GM21723 (cell line): ENCODE data around the gene TAS2R3.
"Not testable (repeated sequence)": the region's sequence is repeated elsewhere in the genome, so short reads cannot be mapped to it uniquely, and the experiment has no call there.

Experiments
- ATAC-seq: cut with Tn5 transposase; IDR thresholded peaks from one replicate; pipeline ENCODE4 v1.9.1; 2021; ENCODE audit warnings: mild to moderate bottlenecking, moderate library complexity; ENCODE audit not compliant: unreplicated experiment

The TAS2R3 gene

GRCh38 chr7:141763797-141764196, at the start of gene TAS2R3:
Gene TAS2R3 (plus strand): TSS chr7:141764097. CDS start chr7:141764159, 62 bp downstream.
- ATAC-seq = no peak

- ATAC-seq = no peak
These were observed 49.3 kb upstream of the TAS2R3 start for GRCh38 chr7:141714571-141714970.

GRCh38 chr7:141715018-141715417, 48.9 kb upstream of the TAS2R3 start:
- ATAC-seq = no peak

- ATAC-seq = no peak
These were observed 47.9 kb upstream of the TAS2R3 start for GRCh38 chr7:141715794-141716689.

- ATAC-seq = no peak
These were observed 46.4 kb upstream of the TAS2R3 start for GRCh38 chr7:141717450-141717849.

GRCh38 chr7:141722529-141722928, 41.4 kb upstream of the TAS2R3 start:
- no peak for ATAC-seq

- no peak for ATAC-seq
These were observed 34.9 kb upstream of the TAS2R3 start for GRCh38 chr7:141729020-141729419.

- no peak for ATAC-seq
These were observed 32.3 kb upstream of the TAS2R3 start for GRCh38 chr7:141731476-141732149.

GRCh38 chr7:141737118-141737835, 26.6 kb upstream of the TAS2R3 start:
- no peak for ATAC-seq

- peak; percentile 93 for ATAC-seq
These were observed 25.9 kb upstream of the TAS2R3 start, which contains the start of gene SSBP1 for GRCh38 chr7:141737836-141738591. Gene SSBP1 (plus strand): TSS chr7:141738358. CDS start chr7:141739167, 809 bp downstream.

- ATAC-seq = no peak
These were observed 25.3 kb upstream of the TAS2R3 start for GRCh38 chr7:141738592-141739013.

- ATAC-seq = no peak
These were observed 24.6 kb upstream of the TAS2R3 start for GRCh38 chr7:141739250-141739649.

GRCh38 chr7:141742229-141742628, 21.7 kb upstream of the TAS2R3 start:
- no peak for ATAC-seq

GRCh38 chr7:141744131-141744530, 19.8 kb upstream of the TAS2R3 start:
- ATAC-seq = no peak

- no peak for ATAC-seq
These were observed 15.5 kb upstream of the TAS2R3 start for GRCh38 chr7:141748396-141748795.

- not testable (repeated sequence) for ATAC-seq
These were observed 12.0 kb upstream of the TAS2R3 start for GRCh38 chr7:141751904-141752303.

GRCh38 chr7:141752634-141753033, 11.3 kb upstream of the TAS2R3 start:
- no peak for ATAC-seq

- ATAC-seq = no peak
These were observed 9.0 kb upstream of the TAS2R3 start for GRCh38 chr7:141754939-141755338.

- ATAC-seq = not testable (repeated sequence)
These were observed 6.2 kb downstream of the TAS2R3 start for GRCh38 chr7:141770083-141770583.

- ATAC-seq = no peak
These were observed 12.5 kb downstream of the TAS2R3 start, which contains the start of gene TAS2R4 for GRCh38 chr7:141776374-141776773. Gene TAS2R4 (plus strand): TSS chr7:141776674. CDS start chr7:141778489, 1,815 bp downstream.
